Right lobe of liver (tissue), 6 donors: Measurements from ENCODE around the gene ZMAT5. TPM values are rescaled to one million over a fixed set of nuclear protein-coding genes. Genes with fewer than 3 reads are reported as not detected.
A peak's percentile ranks its signal among the peaks of the same experiment; 100 is the strongest.

Experiments used
- ATAC-seq, 4 donors: fragments of 200-7000 bp; cut with Tn5 transposase; one replicate each; pipeline ENCODE4 v1.9.1; 2020; ENCODE audit warnings: mild to moderate bottlenecking in 4 of 4, moderate library complexity in 4 of 4
- DNase-seq, 3 donors: peaks; one replicate each; pipeline ENCODE4 v3.0.0-alpha.2; 2020
- H3K27ac ChIP-seq, 3 donors: fragments of 200-600 bp; one replicate each; pipeline ENCODE4 v1.8.0; 2022
- H3K27me3 ChIP-seq, 2 donors: fragments of 200-600 bp; one replicate each; pipeline ENCODE4 v1.8.0; 2022
- H3K36me3 ChIP-seq, 4 donors: fragments of 200-600 bp; sonication (generic) in 1 of 4; one replicate each; pipeline versions ENCODE4 v1.5.1 to v1.8.0; 2017 to 2022; ENCODE audit warnings: control low read depth in 1 of 4
- H3K4me1 ChIP-seq, 4 donors: fragments of 200-600 bp; sonication (generic) in 1 of 4; one replicate each; pipeline versions ENCODE4 v1.5.1 to v1.8.0; 2017 to 2022; ENCODE audit warnings: control low read depth in 1 of 4
- H3K4me3 ChIP-seq, 3 donors: fragments of 200-600 bp; one replicate each; pipeline ENCODE4 v1.8.0; 2022
- H3K9me3 ChIP-seq, 4 donors: fragments of 200-600 bp; sonication (generic) in 1 of 4; one replicate each; pipeline versions ENCODE4 v1.5.1 to v1.8.0; 2017 to 2022; ENCODE audit warnings: control low read depth in 1 of 4
- CTCF ChIP-seq, 4 donors: fragments of 200-600 bp in 3 of 4; fragments of 450-650 bp in 1 of 4; IDR thresholded peaks; one replicate each; pipeline versions ENCODE4 v1.5.1 to v1.8.0; 2016 to 2022; ENCODE audit warnings: antibody characterized with exemption in 4 of 4, mild to moderate bottlenecking in 2 of 4
- POLR2A ChIP-seq: fragments of 450-650 bp; IDR thresholded peaks from one replicate; pipeline ENCODE4 v1.6.1; 2017; ENCODE audit warnings: antibody characterized with exemption, mild to moderate bottlenecking
- WGBS: methylation state at CpG from one replicate; pipeline ENCODE4 v1.1.6; 2018; ENCODE audit warnings: low coverage, low lambda C conversion rate; ENCODE audit not compliant: insufficient coverage; ENCODE audit errors: missing lambda C conversion rate; 5-methylcytosine and 5-hydroxymethylcytosine counted together
- intact Hi-C, 2 donors: fragments of 100-400 bp; cut with DNase I; formaldehyde crosslinking; loops; one replicate each; pipeline versions ENCODE4 v1.11.2 to v1.14.1; 2022
- total RNA-seq, 6 experiments: library from RNA; depleted of rRNA in 2 of 6; stranded (reverse); fragments of >200 nt in 2 of 6; fragmentation: NEBNext Ultra II Directional in 3 of 6; extraction: Animal tissue kit (Norgen Biotek cat#: 25700) in 3 of 6; gene quantifications; one replicate each; pipeline versions ENCODE4 v1.1.0 to v1.2.4, GENCODE V29; 2016 to 2023
- donor health status: DM: no; HTN: yes; CAD: no.
- donor health status: DM: no; HTN: no; CAD: no.
- donor health status: DM: no; HTN: no; CAD: no.
- donor health status: DM: no; HTN: yes; CAD: no.
- donor health status: DM: no; HTN: yes; CAD: no.

ZMAT5 gene
- total RNA-seq, 6 experiments from 2014 or later: 8.9 to 20.5 (median 13.7) TPM

GRCh38 chr22:29703569-29704195, 63.1 kb downstream of the ZMAT5 start:
- no peaks in the 10 kb centered on the region for H3K9me3 ChIP-seq
- H3K36me3 ChIP-seq: no peaks in the 10 kb centered on the region
- no peak overlapping the region for H3K27ac ChIP-seq
- no peaks in the 10 kb centered on the region for H3K27me3 ChIP-seq
- ATAC-seq: no peak
- no peak for DNase-seq
- H3K4me3 ChIP-seq: no peak overlapping the region
- no peaks in the 10 kb centered on the region for H3K4me1 ChIP-seq
- WGBS: 21% methylated on average over 3 of the region's 7 CpGs
- no peak for TF ChIP-seq CTCF (IDR thresholded peaks at IDR 0.05)
- no peak for TF ChIP-seq POLR2A
- intact Hi-C loops: no loop called here

DNA sequence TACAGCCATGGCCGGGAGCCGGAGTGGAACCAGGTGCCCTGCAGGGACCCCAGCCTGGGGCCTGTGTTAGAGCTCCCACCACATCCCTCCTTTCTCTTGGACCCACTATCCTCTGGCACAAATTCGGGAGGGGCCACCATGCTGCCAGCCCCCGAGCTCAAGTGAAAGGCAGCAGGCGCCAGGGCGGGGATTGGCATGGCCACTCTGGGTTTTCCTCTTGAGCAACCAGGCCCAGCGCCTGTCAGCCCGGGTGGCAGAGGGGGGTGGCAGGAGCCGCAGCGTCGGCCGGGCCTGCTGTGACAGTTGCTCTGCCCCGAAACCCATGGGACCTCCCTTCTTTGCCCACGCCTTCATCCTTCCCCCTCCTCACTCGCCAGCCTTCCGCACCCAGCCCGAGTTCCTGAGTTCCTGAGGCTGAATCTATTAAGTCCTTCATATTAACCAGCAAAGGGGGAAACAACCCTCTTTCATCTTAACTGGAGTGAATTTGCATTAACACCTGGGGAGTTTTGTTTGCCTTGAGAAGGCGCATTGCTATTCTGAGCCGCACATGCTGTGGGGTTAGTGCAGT, 63.8 kb downstream of the ZMAT5 start:
- Histone ChIP-seq H3K27ac (no peak overlapping the region), H3K36me3 (no peaks in the 10 kb centered on the region), H3K9me3 (no peaks in the 10 kb centered on the region), H3K27me3 (no peaks in the 10 kb centered on the region), H3K4me3 (no peak overlapping the region), H3K4me1 (no peaks in the 10 kb centered on the region)
- intact Hi-C loops: no loop called here
- WGBS: 17% methylated on average over 2 of the region's 19 CpGs
- DNase-seq: no peak
- ATAC-seq: no peak
- TF ChIP-seq CTCF (IDR thresholded peaks at IDR 0.05): no peak
- no peak for TF ChIP-seq POLR2A

DNA sequence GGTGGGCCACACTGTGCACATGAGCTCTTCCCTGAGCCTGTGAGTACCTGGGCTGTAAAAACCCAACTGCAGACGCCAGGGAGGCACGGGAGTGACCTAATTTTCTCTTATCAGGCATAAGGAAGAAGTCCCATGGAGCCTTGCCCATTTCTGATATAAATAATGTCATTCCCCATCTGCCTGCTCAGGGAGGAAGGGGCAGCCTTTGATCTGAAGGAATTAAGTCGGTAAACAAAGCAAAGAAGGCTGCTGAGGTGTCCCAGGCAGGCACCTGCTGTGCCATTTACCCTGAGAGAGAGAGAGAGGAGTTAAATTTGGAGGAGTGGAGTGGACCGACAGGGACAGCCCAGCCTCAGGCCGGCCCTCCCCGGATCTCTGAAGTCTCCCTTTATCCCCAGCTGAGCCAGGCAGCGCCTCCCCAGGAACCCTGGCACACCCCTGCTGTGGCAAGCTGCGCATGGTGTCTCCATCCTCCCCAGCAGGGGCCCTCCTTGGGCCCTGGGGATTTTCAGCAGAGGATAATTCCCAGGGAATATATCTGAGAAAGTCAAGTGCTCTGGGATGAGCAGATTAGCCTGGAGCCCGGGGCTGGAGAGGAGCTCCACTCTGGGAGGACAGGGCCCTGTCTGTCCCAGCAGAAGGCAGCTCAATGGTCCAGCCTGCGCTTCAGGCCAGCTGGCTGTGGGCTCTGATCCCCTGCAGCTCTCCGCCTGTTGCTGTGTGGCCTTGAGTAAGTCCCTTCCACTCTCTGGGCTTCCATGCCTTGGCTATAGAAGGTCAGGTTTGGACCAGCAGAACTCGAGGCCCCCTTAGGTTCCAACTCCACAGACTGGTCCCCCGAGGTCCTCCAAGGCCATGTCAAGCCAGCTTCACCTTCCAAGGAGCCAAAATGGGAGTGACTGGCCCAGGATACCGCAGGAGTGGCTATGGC, 64.5 kb downstream of the ZMAT5 start:
- no peaks in the 10 kb centered on the region for H3K36me3 ChIP-seq
- WGBS: 39% methylated on average over 6 of the region's 14 CpGs
- H3K4me1 ChIP-seq: no peaks in the 10 kb centered on the region
- no peak overlapping the region for H3K4me3 ChIP-seq
- no peaks in the 10 kb centered on the region for H3K9me3 ChIP-seq
- DNase-seq (no peak), ATAC-seq (peak in 1 of 4 donors; percentile 18)
- no peaks in the 10 kb centered on the region for H3K27me3 ChIP-seq
- TF ChIP-seq CTCF (IDR thresholded peaks at IDR 0.05) (no peak), POLR2A (no peak)
- H3K27ac ChIP-seq: no peak overlapping the region
- intact Hi-C loops: no loop called here

DNA sequence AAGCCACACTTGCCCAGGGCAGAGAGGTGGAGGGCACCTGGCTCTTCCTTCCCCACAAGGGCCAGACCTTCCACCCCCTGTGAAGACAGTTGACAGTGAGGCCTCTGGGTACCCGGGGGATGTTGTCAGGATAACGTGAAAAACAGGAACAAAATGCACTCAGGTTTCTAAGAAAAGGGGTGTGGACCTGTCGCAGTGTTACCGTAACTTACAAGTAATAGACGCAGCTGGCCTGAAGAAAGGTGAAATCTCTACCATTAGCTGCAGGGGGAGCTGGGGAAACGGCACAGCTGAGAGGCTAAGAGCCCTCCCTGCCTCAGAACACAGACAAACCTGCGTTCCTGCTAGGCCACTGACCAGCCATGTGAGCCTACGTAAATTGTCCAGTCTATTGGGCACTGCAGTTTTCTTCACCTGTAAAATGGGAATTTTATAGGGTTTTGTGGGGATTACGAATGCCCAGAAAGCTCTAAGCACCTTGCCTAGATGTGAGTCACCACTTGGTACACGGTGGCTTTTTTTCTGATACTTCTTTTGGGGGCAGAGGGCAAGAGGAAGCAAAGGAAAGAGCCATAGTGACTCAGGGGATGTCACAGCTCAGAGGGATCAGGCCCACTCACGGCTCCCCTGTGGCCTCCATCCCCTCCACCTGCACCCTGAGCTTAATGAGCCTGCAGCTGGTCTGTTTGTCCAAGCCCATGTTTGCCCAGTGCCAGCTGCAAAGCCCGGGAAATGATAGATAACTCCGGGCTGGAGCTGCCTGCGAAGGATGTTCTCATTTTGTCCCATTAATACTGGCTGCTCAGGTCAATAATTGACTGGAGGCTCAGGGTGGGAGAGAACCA, 65.4 kb downstream of the ZMAT5 start:
- intact Hi-C loops: no loop called here
- no peaks in the 10 kb centered on the region for H3K27me3 ChIP-seq
- H3K9me3 ChIP-seq: no peaks in the 10 kb centered on the region
- peak in 1 of 4 donors; percentile 8 for TF ChIP-seq CTCF (IDR thresholded peaks at IDR 0.05)
- no peak for TF ChIP-seq POLR2A
- ATAC-seq: peak; percentile 32 to 54 (median 46)
- H3K36me3 ChIP-seq: no peaks in the 10 kb centered on the region
- no peak overlapping the region for H3K4me3 ChIP-seq
- 16% methylated on average over 11 of the region's 14 CpGs for WGBS
- H3K4me1 ChIP-seq: no peaks in the 10 kb centered on the region
- no peak for DNase-seq
- H3K27ac ChIP-seq: no peak overlapping the region
